A673 (cell line): ENCODE data around the gene SDHC. TPM values are rescaled to one million over a fixed set of nuclear protein-coding genes. Genes with fewer than 3 reads are reported as not detected.
"Not testable (repeated sequence)": the region's sequence is repeated elsewhere in the genome, so short reads cannot be mapped to it uniquely, and the experiment has no call there.

Source experiments
- BruUV-seq: library from RNA; stranded (reverse); fragments of 400-500 nt; replicated peaks from 2 replicates; lab custom pipeline; 2021; lab: Mats Ljungman, UMichigan
- CTCF ChIA-PET: fragments of 300-600 bp; sonication (Branson Sonifier 250); formaldehyde crosslinking; loops from one replicate; lab custom pipeline; 2022; ENCODE audit warnings: antibody characterized with exemption; lab: Charles Lee
- POLR2A ChIA-PET: fragments of 300-600 bp; sonication (Branson Sonifier 250); formaldehyde crosslinking; loops from one replicate; lab custom pipeline; 2022; ENCODE audit warnings: antibody characterized with exemption; ENCODE audit not compliant: low non-redundant PET; lab: Charles Lee
- DNase-seq: peaks from one replicate; pipeline ENCODE4 v3.0.0-alpha.2; 2015; ENCODE audit warnings: low spot score
- H3K27ac ChIP-seq: fragments of 200-600 bp; sonication (generic); 2 replicates; pipeline ENCODE4 v1.5.1; 2016; ENCODE audit warnings: mixed run types, low read depth, mild to moderate bottlenecking, mixed read lengths, antibody characterized with exemption, low read length; ENCODE audit not compliant: poor library complexity, severe bottlenecking
- H3K27me3 ChIP-seq: fragments of 200-600 bp; sonication (generic); replicated peaks from 2 replicates; pipeline ENCODE4 v1.6.1; 2017; ENCODE audit warnings: mixed run types, low read depth, mild to moderate bottlenecking, mixed read lengths, antibody characterized with exemption, low read length; ENCODE audit not compliant: insufficient read depth, poor library complexity
- H3K36me3 ChIP-seq: fragments of 200-600 bp; sonication (generic); 2 replicates; pipeline ENCODE4 v1.6.1; 2016; ENCODE audit warnings: mixed run types, mild to moderate bottlenecking, mixed read lengths, antibody characterized with exemption, low read length; ENCODE audit not compliant: insufficient read depth, poor library complexity, severe bottlenecking
- H3K4me1 ChIP-seq: fragments of 200-600 bp; sonication (generic); 2 replicates; pipeline ENCODE4 v1.6.1; 2017; ENCODE audit warnings: mixed run types, mild to moderate bottlenecking, mixed read lengths, antibody characterized with exemption, low read length; ENCODE audit not compliant: insufficient read depth, poor library complexity, severe bottlenecking
- H3K4me3 ChIP-seq: fragments of 200-600 bp; sonication (generic); 2 replicates; pipeline ENCODE4 v1.5.1; 2016; ENCODE audit warnings: low read depth, mixed run types, mild to moderate bottlenecking, mixed read lengths, low read length; ENCODE audit not compliant: poor library complexity, severe bottlenecking
- H3K9me3 ChIP-seq: fragments of 200-600 bp; sonication (generic); 2 replicates; pipeline ENCODE4 v1.6.1; 2016; ENCODE audit warnings: mixed run types, low read depth, mild to moderate bottlenecking, mixed read lengths, antibody characterized with exemption, low read length; ENCODE audit not compliant: poor library complexity, severe bottlenecking
- EZH2 ChIP-seq: fragments of 200-600 bp; sonication (generic); IDR thresholded peaks from 2 replicates; pipeline ENCODE4 v1.6.1; 2017; ENCODE audit warnings: borderline replicate concordance, low read depth, mild to moderate bottlenecking, mixed read lengths, antibody characterized with exemption, low read length; ENCODE audit not compliant: poor library complexity, severe bottlenecking
- intact Hi-C: fragments of 100-400 bp; cut with micrococcal nuclease; formaldehyde crosslinking; loops from one replicate; pipeline ENCODE4 v1.10.0; 2022; ENCODE audit not compliant: unreplicated experiment
- total RNA-seq: library from RNA; stranded (reverse); gene quantifications from 2 replicates; pipeline ENCODE4 v1.2.3, GENCODE V29; 2021
- TF ChIP-seq, protein P1 (sequence below): fragments of 300-800, 200-600 bp; sonication (generic); conservative IDR thresholded peaks from 2 replicates; pipeline ENCODE4 v1.5.1; 2017; ENCODE audit warnings: low read depth, mild to moderate bottlenecking, antibody characterized with exemption, low read length, moderate library complexity, mixed read lengths

SDHC gene
- total RNA-seq, 1 experiment from 2014 or later = 228 TPM

DNA sequence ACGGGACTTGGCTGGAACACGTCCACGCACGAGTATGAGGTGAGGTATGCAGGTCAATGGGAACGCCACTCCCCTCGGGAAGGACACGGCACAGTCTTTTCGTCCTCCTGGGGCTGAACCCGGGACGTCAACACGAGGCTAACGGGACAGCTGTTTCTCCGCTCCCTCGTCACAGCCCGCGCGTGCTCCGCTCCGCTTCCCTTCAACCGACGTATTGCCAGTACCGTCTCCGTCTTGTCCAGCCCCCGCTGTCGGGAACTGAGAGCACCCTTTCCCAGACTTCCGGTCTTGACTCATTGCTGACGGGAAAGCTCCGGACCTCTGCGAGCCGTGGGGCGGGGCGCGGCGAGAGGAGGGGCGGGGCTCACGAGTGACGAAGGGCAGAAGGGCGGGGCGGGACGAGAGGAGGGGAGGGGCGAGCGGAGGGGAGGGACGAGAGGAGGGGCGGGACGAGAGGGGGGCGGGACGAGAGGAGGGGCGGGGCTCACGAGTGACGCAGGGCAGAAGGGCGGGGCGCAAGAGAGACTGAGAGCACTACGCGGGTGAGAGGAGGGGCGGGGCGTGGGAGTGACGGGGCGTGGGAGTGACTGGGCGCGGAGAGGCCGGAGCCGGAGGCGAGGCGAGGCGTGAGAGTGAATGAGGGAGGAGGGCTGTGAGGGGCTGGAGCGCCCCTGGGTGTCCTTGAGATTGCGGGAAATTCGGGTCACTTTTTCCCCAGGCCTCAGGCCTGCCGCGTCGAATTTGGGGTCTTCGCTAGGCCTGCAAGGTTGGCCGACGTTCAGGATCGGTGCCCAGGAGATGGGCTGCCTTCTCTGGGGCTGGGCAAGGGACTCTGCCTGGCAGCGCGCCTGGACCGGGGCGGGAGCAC is 75.7 kb downstream of the SDHC start:
- TF ChIP-seq, protein P1, sequence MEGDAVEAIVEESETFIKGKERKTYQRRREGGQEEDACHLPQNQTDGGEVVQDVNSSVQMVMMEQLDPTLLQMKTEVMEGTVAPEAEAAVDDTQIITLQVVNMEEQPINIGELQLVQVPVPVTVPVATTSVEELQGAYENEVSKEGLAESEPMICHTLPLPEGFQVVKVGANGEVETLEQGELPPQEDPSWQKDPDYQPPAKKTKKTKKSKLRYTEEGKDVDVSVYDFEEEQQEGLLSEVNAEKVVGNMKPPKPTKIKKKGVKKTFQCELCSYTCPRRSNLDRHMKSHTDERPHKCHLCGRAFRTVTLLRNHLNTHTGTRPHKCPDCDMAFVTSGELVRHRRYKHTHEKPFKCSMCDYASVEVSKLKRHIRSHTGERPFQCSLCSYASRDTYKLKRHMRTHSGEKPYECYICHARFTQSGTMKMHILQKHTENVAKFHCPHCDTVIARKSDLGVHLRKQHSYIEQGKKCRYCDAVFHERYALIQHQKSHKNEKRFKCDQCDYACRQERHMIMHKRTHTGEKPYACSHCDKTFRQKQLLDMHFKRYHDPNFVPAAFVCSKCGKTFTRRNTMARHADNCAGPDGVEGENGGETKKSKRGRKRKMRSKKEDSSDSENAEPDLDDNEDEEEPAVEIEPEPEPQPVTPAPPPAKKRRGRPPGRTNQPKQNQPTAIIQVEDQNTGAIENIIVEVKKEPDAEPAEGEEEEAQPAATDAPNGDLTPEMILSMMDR = no peak
- no peak for TF ChIP-seq EZH2
- ChIA-PET POLR2A (interaction anchor here (0.5 to 0.7 kb wide), 2 partner anchors 272 to 621 kb away, joined by 12 to 16 read pairs; partner anchors contain the start of genes NIT1 and PFDN2), CTCF (interaction anchor here (0.6 kb wide), 1 partner anchor 46 kb away, joined by 6 read pairs; no protein-coding TSS in a partner anchor)
- peaks cover 6% of the 10 kb centered on the region for H3K4me1 ChIP-seq
- intact Hi-C loops = no loop called here
- peak overlapping the region; percentile 82 for H3K27ac ChIP-seq
- DNase-seq = peak; percentile 96
- peak overlapping the region; percentile 65 for H3K4me3 ChIP-seq
- H3K27me3 ChIP-seq = no peaks in the 10 kb centered on the region
- H3K9me3 ChIP-seq = no peaks in the 10 kb centered on the region
- BruUV-seq = no TSS peak
- no peaks in the 10 kb centered on the region for H3K36me3 ChIP-seq

DNA sequence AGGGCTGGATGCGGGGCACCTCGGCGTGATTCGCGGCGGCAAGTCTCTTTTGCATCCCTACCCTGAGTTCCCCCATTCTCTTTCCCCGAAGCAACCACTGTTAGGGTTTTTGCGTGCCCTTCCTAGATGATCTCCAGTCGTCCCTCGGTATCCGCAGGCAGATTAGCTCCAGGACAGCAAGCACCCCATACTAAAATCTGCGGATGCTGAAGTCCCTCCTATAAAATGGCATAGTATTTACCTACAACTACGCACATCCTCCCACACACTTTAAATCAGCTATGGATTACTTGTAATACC is 76.3 kb downstream of the SDHC start:
- TSS peak; percentile 84 for BruUV-seq
- Histone ChIP-seq H3K4me1 (peaks cover 6% of the 10 kb centered on the region), H3K9me3 (no peaks in the 10 kb centered on the region), H3K36me3 (no peaks in the 10 kb centered on the region), H3K27me3 (no peaks in the 10 kb centered on the region), H3K4me3 (peak overlapping the region; percentile 65), H3K27ac (peak overlapping the region; percentile 81)
- POLR2A ChIA-PET = no interaction called here
- no peak for TF ChIP-seq EZH2
- TF ChIP-seq, protein P1 = no peak
- CTCF ChIA-PET = no interaction called here
- no peak for DNase-seq
- intact Hi-C loops = no loop called here

DNA sequence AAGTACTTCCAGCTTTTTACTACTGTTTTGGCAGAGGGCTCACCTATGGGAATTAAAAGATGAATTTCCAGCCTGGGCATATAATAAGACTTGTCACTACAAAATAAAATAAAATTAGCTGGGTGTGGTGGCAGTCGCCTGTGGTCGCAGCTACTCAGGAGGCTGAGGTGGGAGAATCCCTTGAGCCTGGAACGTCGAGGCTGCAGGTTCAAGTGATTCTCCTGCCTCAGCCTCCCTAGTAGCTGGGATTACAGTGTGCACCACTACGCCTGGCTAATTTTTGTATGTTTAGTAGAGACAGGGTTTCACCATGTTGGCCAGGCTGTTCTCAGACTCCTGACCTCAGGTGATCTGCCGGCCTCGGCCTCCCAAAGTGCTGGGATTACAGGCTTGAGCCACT is 77.0 kb downstream of the SDHC start:
- BruUV-seq, POLR2A ChIA-PET, H3K4me1 ChIP-seq, CTCF ChIA-PET, H3K27me3 ChIP-seq, H3K36me3 ChIP-seq, DNase-seq, intact Hi-C loops, H3K9me3 ChIP-seq: not testable (repeated sequence)
- H3K4me3 ChIP-seq = peak overlapping the region; percentile 65
- peak overlapping the region; percentile 81 for H3K27ac ChIP-seq
